NCI-H226 (cell line): ENCODE results near the gene RACGAP1.
"Not testable (repeated sequence)": the region's sequence is repeated elsewhere in the genome, so short reads cannot be mapped to it uniquely, and the experiment has no call there.

Experiments used
- DNase-seq: peaks from one replicate; pipeline ENCODE4 v3.0.0-alpha.2; 2015

The RACGAP1 gene

DNA sequence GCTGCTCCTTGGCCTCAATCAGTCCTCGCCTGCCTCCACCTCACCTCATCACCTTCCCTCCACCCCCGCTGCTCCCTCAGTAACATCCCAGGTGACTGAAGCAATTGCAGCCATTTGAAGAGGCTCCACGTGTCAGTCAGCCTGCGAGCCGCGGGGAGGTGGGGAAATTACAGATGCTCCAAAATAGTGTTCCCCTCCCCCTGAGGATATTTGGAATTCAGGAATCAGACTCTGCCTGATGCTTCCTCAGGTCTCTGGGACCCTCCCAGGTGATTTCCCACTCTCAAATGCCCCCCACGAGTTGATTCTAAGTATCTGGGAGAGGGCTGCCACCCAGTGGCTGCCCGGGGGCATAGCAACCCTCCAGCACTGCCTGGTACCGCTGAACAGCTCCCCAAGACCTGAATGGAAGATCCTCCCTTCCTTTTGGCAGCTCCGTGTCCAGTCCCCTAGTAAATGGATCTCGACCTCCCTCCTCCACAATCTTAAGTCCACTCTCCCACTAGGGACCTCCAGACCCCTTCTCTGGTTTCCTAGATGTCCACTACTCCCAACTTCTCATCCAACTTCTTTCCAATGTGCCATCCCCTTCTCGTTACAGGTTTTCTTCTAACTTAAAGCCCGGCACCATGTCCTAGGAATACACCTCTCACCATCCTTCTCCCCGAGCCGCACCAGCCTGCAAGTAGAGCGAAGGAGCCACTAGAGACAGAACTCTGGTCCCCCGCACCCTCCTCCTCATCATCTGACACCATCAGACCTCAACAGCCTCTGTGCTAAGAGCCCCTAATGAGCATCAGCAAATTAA is 30.7 kb upstream of the RACGAP1 start:
- DNase-seq, result peak; percentile 43

DNA sequence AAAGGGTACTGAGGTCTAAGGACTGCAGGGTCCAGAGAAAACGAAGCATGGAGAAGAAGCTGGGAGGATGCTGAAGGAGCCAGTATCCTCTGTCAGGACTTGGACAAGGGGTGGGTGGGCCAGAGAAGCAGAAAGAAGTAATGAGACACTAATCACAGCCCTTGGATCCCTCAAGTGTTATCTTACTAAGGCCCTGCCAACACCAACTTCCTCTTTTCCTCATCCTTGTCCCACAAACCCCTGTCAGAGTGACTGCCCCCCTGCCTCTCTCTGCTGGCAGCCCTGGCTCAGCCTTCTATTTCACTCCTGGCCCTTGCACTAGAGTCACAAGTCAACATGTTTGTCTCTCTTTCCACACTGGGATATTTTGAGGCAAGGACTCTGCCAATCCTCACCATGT is 28.3 kb upstream of the RACGAP1 start:
- no peak for DNase-seq

DNA sequence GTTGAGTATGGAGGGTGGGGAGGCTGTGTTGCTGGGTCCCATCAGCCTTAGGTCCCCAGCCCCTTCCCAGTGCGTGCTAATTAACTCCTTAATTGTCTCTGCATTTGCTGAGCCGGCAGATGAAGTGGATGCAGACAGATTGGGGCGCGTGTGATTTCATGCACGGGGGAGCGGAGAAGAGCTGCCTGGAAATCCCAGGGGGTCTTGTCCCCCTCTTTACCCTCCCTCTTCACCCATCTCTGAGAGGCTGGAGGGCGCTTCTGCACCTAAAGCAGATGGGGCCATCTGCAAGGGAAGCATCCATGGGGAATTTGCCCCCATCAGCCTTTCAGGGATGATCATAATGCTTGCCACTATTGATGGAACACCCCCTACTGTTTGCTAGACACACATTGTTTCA is 27.7 kb upstream of the RACGAP1 start:
- no peak for DNase-seq

DNA sequence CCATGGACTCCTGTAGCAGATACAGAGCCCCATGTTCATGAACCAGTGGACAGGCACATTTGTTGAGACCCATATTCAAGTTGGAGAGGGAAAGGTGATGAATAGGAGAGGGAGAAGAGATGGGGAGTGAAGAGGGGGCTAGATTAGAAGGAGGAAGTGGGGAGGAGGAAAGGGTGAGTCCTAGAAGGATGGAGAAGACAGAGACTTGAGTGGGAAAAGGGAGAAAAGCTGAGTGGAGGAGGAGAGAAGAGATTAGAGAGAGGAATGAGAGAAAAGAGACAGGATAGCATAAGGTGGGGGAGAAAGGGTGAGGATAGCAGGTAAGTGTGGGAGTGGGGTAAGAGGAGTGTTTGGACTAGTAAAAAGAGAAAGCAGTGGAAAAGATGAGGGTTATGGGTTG is 27.2 kb upstream of the RACGAP1 start:
- DNase-seq, result no peak

DNA sequence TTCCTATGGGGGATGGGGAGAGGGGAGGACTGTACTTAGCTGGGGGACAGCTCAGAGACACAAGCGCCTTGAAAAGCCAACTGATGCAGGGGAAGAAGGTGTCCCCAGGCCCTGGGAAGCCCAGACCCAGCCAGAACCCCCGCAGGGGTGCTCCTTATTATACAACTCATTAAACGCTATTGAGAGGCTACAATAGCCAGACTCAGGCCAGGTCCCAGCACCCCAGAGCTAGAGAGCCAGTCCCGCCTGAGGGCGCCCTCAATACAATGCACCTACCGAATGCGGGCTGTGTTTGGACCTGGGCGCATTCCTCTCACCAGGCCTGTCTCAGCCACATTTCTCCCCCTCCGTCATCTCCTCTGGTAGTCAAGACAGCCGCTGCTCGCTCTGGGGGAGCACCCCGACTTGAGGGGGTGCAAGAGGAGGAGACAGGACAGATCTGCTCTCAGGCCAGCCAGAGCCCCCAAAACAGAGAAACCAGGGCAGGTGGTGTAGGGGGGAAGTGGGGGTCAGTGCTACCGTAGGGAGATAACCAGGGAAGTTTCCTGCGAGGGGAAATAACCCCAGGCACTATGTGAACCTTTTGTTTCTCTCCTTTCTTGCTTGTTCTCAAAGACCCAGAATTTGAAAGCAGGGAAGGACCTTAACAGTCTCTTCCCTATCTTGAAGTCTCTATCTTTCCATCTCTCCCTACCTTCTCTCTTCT is 26.0 kb upstream of the RACGAP1 start:
- no peak for DNase-seq

DNA sequence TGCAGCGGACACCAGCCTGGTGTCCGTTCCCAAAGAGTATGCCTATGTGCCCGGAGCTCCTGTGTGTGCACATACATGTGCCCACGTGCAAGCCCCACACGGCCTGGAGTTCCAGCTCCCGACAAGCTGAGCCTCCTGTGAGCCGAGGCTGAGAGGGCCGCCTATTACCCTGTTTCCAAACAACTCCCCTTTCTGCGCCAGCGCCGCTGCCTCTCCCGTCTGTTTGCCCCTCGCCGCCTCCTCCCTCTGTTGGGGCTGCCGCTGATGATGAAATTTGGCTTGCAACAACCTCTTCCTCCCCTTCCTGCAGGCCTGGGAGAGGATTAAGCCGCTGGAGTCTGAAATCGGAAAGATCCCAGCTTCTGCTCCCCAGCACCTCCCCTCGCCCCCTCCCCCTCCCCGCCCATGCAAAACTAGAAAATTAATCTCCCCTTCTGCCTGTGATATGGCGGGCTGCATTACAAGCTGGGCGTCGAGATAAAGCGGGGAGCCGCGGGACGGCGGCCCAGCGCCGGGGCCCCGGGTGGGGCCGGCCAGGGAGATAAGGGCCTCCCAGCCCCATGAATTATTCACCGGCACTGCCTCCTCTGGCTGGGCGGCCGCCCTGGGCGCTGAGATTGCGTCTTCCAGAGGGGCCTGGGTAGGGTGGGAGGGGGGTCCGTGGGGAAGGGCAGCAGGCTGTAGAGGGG is 25.3 kb upstream of the RACGAP1 start:
- peak; percentile 85 for DNase-seq

DNA sequence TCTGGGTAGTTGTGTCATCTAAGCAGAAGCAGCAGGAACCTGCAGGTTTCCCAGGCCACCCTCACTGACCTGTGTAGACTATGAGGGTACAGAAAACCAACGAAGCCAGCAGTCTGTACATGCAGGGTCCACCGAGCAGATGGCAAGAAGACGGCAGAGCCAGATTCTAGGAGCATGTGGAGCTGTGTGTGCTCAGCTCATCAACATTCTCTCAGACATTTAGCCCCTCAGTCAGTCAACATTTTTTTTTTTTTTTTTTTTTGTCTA is 24.8 kb upstream of the RACGAP1 start:
- no peak for DNase-seq

DNA sequence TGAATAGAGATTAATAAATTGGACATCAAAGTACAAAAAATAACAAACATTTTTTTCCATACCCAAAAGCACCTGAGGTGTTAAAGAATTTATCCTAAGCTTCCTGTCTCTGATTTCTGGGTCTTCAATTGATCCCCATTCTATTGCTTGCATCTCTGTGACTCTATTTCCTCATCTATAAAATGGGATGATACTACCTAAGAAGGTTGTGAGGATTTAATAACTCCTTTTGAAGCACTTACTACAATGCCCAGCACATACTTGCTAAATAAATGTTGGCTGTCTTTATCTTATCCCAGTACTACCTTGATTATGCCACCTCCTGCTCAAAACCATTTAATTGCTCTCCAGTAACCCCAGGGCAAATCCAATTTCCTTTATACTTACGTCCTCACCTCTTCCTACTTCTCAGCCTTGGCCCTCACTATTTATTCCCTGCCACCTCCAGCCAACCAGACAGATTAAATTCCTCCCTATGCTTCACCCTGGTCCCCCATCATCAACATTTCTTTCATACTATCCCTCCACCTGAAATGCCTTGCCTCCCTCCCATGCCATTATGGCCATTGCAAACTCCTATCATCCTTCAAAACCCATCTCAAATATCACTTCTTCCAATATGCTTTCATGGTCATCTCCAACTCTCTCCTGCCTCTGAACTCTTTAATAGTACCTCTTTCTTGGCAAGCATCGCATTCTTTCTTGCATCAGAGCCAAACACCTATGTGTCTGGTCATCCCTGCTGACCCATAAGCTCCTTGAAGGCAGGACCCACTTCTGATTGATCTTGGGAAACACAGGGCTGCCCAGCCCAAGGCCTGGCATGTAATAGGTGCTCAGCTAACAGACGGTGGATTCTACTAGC is 24.2 kb upstream of the RACGAP1 start:
- DNase-seq, result no peak

DNA sequence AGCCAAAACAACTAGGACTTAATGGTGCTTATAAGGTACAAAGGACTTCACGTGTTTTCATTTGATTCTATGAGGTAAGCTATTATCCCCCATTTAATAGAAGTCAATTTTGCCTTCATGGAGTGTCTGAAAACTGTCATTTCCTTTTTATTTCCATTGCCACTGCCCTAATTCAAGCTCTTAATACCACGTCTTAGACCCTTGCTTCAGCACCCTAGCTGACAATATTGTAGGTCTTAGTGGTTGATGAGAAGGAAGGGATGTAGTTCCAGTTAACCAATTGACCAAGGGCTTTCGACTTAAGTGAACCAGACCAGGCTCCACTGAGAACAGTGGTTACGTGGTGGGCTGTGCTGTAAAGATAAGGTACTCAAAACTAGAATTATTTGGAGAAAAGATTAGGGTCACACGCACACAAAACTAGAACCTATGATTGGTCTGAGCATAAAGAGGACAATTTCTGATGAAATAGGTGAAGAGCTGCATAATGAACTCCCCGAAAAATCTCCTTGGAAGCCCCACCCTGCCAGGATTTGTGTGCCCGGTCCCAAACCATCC is 22.5 kb upstream of the RACGAP1 start:
- no peak for DNase-seq

DNA sequence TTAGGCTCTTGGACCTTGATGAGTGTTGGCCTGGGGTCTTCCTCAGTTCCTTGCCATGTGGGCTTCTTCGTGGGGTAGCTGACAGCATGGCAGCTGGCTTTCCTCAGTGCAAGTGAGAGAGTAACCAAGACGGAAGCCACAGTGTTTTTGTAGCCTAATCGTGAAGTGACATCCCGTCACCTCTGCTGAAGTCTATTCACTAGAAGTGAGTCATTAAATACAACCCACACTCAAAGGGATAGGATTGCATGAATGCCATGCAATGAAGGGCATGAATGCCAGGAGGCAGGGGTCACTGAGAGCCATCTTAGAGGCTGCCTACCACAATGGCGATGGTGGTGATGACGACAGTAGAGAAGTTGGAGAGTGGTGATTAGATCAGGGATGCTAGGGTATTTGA is 18.6 kb upstream of the RACGAP1 start:
- DNase-seq, result no peak

DNA sequence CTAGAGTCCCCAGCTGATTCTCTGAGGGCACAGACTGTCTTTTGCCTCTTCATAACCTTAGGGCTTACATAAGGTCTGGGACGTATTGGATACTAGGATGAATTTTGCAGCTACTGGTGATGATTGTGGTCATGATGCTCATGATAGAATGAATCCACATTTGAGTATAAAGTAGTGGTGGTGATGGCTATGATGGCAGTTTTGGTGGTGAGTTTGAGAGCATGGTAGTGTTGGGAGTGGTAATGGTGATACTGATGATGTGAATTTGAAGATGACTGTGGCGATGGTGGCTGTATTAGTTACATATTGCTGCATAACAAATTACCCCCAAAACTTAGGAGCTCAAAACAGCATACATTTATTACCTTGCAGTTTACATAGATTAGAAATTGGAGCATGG is 18.0 kb upstream of the RACGAP1 start:
- no peak for DNase-seq

DNA sequence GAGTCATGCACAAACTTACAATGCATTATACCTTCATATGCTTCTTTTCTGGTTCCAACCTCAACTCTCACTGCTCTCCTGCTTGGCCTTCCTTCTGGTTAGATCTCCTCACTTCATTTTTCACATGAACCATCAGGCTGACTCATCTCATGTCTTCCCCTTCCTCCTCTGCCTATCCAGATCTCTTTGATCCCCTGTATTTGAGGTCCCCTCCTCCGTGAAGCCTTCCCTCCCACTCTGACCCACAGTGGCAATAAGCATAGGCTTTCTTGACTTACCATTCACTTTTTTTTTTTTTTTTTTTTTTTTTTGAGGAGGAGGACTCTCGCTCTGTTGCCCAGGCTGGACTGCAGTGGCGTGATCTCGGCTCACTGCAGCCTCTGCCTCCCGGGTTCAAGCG is 17.4 kb upstream of the RACGAP1 start:
- no peak for DNase-seq

DNA sequence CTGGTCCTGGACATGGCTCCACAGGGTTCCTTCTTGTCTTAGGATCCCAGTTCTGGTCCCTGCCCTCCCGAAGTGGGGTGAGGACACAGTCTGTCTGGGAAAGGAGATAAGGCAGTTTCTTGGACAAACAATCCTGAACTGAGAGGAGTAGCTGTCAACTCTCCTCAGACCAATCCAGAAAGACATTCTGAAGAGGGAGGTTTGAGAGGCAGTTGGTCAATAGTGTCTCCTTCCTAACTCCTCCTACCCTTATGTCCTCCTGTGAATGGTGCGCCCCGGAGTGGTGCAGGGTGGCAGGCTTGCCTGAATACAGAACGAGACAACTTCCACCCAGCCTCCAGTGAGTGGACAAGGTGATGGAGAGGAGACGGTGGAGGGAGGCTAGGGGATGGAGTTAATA is 16.7 kb upstream of the RACGAP1 start:
- no peak for DNase-seq

DNA sequence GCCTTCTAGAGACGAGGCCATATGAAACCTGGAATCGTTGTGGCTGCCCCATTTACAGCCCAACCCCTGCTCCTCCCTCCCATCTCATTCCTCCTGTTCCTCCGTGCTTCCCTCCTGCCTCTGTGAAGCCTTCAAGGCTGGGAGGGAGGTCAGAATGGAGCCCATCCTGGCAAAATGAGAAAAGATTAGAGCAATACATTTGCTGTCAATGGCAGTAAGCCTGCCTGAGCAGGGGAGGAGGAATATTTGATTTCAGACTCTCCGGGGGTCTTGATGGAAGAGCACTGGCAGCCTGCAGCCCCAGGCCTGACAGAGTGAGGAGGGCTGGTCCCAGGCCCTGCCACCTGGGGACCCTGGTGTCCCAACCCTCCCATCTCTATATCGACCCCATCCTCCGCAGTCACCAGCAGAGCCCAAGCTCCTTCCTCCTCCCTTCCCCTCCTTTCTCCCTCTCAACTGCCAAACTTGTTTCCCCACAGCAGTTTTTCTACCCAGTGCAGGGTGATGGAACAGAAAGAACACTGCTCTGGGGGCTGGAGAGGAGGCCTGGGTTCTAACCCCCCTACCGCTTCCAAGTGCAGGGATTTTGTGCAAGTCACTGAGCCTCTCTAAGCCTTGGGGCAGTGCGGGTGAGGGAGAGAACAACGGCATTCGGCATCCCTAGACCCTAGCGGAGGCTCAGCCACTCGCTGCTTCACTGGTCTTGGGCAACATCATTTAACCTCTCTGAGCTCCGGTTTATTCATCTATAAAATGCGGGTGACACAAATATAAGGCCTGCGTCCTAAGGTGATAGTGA is 16.0 kb upstream of the RACGAP1 start:
- DNase-seq, result no peak

DNA sequence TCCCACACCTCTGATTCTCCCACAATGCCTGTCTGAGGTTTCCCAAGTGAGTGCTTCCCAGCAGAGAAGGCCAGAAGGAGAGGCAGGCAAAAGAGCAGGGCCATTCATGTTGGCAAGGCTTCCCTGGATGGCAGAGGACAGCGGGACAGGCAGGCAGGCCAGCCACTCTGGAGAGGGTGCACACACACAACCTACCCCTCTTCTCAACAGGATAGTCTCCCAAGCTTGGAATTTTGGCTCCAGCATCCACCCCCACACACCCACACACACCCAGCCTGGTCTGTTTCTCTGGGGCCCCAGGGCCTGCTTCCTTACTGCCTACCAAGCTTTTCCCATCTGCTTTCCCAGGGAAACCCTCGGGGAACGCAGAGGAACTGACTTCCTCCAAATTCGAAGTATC is 15.4 kb upstream of the RACGAP1 start:
- no peak for DNase-seq

DNA sequence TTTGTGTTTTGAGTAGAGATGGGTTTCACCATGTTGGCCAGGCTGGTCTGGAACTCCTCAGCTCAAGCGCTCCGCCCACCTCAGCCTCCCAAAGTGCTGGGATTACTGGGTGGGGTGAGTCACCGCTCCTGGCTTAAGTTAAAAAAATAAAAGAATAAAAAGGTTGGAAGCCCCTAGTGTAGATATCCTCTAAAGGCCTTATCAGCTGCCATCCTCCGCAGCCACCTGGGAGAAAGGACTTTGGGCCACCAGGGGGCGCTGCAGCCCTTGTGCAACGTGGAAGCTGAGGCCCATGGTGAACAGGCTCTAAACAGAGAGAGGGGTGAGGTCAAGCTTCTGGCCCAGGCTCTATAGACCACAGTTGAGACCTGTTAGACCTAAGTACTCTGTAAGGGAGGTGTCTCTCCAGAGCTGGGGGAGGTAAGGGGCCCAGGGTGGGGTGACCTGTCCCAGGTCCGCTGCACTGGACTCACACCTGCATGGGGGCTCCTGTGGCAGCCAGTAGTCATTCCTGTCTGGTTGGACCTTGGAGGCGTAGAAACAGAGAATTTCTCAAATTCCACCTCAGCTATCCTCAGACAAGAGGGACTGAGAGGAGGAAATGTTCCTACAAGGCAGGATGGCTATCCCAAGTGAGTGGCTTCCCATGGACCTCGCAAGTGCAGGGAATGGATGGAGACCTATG is 14.0 kb upstream of the RACGAP1 start:
- DNase-seq, result peak; percentile 82

DNA sequence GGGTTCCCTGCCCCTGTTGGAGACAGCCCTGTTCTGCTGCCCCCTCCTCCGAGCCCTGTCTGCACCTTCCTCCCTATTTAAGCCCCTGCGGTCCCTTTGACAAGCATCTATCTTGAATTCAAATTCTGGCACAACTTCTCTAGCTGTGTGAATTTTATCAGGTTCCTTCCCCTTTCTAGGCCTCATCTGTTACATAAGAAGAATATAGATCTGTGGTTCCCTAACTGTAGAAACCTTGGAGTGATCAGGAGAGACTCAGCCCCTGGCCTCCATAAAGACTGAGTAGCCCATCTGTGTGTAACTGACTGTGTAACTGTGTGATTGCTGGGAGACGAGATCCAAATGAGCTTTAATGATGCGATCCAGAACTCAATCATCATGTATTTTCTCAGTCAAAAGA is 13.0 kb upstream of the RACGAP1 start:
- DNase-seq, result no peak

DNA sequence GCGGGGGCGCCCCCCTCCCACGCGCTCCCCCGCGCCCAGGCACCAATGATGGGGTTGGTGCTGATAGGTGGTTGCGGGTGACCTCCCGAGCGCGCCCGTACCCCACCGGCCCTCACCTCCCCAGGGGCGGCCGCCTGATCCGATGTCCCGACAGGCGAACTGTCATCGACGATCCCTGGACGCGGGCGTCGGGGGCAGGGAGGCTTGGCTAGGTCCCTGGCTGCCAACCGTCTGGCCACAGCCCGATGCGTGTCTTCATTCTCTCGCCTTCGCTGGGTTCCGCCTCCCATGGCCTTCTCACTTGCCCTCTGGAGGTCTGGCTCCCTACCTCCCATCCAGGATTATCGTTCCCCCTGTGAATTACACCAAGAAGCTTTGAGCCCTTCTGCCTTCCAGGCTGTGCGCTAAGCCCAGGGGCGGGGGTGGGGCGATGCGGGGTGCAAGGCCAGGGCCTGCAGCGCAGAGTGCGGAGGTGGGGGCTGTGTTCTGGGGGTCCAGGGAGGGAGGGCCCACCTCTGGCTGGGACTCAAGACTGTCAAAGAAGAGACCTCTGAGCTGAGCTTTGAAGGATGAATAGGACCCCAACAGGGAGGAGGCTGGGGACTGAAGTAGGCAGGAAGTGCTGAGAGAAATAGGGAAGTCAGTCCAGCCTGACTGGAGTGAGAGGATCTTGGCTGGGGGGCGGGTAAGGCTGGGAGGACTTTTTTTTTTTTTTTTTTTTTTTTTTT is 7.7 kb upstream of the RACGAP1 start:
- DNase-seq, result no peak

DNA sequence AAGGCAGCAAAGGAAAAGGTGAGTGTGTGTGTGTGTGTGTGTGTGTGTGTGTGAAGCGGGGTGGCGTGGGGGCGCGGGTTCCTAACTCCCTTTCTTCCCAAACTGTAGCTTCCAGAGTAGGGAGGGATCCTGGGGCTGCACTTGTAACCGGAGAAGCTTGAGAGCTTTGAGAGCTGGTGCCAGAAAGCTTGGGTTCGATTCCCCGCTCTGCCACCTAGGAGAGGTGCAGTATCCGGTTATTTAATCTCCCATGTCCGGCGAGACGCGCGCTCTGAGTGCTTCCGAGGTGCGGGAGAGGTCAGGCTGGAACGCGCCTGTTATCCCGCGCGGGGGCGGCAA is 7.2 kb upstream of the RACGAP1 start:
- DNase-seq, result no peak

DNA sequence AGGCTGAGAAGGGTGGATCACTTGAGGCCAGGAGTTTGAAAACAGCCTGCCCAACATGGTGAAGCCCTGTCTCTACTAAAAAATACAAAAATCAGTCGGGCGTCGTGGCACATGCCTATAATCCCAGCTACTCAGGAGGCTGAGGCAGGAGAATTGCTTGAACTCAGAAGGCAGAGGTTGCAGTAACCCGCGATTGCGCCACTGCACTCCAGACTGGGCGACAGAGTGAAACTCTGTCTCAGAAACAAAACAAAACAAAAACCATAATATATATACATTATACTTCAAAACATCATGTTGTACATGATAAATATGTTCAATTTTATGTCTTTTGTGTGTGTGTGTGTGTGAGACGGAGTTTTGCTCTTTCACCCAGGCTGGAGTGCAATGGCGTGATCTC is 5.2 kb upstream of the RACGAP1 start:
- not testable (repeated sequence) for DNase-seq

DNA sequence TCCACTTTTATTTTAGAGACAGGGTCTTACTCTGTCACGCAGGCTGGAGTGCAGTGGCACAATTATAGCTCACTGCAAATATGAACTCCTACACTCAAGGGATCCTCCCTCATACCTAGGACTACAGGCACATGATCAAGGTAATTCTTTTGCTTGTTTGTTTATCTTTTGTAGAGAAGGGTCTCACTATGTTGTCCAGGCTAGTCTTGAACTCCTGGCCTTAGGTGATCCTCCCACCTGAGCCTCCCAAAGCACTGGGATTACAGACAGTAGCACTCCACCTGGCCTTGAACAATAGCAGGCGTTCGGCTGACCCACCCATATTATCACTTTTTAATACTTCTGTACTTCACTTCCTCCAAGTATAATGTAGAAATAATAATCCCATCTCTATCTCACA is 1.4 kb upstream of the RACGAP1 start:
- no peak for DNase-seq
